ENCODE measurements around the gene GSTP1. TPM values are rescaled to one million over a fixed set of nuclear protein-coding genes. Genes with fewer than 3 reads are reported as not detected.

Gene GSTP1
- 100 to 1,000 TPM; 249 to 430 (median 303) TPM for total RNA-seq
- 100 to 1,000 TPM; 462 to 642 TPM for polyA plus RNA-seq
- long read RNA-seq, donor 1, transcript GSTP1-202 (7 exons, 961 nt) = major isoform, 179 of 223 reads
- long read RNA-seq, donor 1, partial matches to known transcripts = 29 of 223 reads
- long read RNA-seq, donor 1, other reads (novel, unspliced or antisense) = 14 of 223 reads
- long read RNA-seq, donor 2, transcript GSTP1-202 (7 exons, 961 nt) = major isoform, 193 of 253 reads
- long read RNA-seq, donor 2, partial matches to known transcripts = 42 of 253 reads
- long read RNA-seq, donor 2, other reads (novel, unspliced or antisense) = 17 of 253 reads
- long read RNA-seq, donor 3, transcript GSTP1-202 (7 exons, 961 nt) = major isoform, 38 of 50 reads
- long read RNA-seq, donor 3, partial matches to known transcripts = 5 of 50 reads
- long read RNA-seq, donor 3, other reads (novel, unspliced or antisense) = 7 of 50 reads

- peaks cover 0 to 8% (median 0%) of the 10 kb centered on the region in 7 donors for H3K27me3 ChIP-seq
- peaks cover 0 to 37% (median 5%) of the 10 kb centered on the region in 9 donors for H3K36me3 ChIP-seq
- H3K9me3 ChIP-seq = no peaks in the 10 kb centered on the region
- DNase-seq = peak; percentile 92 to 95
- peak within 1 kb of the TSS; percentile 51 to 92 (median 80) for H3K4me3 ChIP-seq
- ATAC-seq = peak; percentile 97 to 98 (median 97)
- WGBS, 2 donors = 1 to 2% methylated on average over 75 to 81 of the region's 81 CpGs
- peak; percentile 64 to 93 (median 83) for TF ChIP-seq CTCF (IDR thresholded peaks at IDR 0.05)
- H3K4me1 ChIP-seq = peaks cover 0 to 50% (median 16%) of the 10 kb centered on the region in 9 donors
- intact Hi-C loops (cut with DNase I) = loop anchor here in 3 of 10 donors (1.0 to 10.0 kb wide), 3 partner anchors 23 to 79 kb away; partner anchors contain the start of genes CDK2AP2 (in 2 of the 3), NDUFV1 (in 2 of the 3) and PITPNM1 (in 2 of the 3)
- peak within 1 kb of the TSS; percentile 82 to 100 (median 97) for H3K27ac ChIP-seq
Measured at GRCh38 chr11:67583247-67584204, at the start of gene GSTP1. GSTP1 (plus strand) TSS chr11:67583812; CDS start chr11:67583844, 32 bp downstream.

- intact Hi-C loops (cut with DNase I) = no loop called here
- TF ChIP-seq CTCF (IDR thresholded peaks at IDR 0.05) = no peak
- ATAC-seq (no peak), DNase-seq (no peak)
- Histone ChIP-seq H3K27me3 (no peaks in the 10 kb centered on the region), H3K9me3 (peaks cover 0 to 27% (median 0%) of the 10 kb centered on the region in 11 donors), H3K4me3 (no peak overlapping the region), H3K4me1 (no peaks in the 10 kb centered on the region), H3K36me3 (no peaks in the 10 kb centered on the region), H3K27ac (no peak overlapping the region)
- WGBS, 2 donors = 35 to 38% methylated on average over 4 of the region's 4 CpGs
Measured at GRCh38 chr11:67534070-67534679, 49.4 kb upstream of the GSTP1 start.

- intact Hi-C loops (cut with DNase I) = no loop called here
- DNase-seq = no peak
Measured at GRCh38 chr11:67535561-67535960, 48.1 kb upstream of the GSTP1 start.

More at GRCh38 chr11:67535561-67535960, 48.1 kb upstream of the GSTP1 start:
- no peak for ATAC-seq
- Histone ChIP-seq H3K27ac (no peak overlapping the region), H3K9me3 (peaks cover 0 to 27% (median 0%) of the 10 kb centered on the region in 11 donors), H3K27me3 (no peaks in the 10 kb centered on the region), H3K36me3 (no peaks in the 10 kb centered on the region), H3K4me3 (no peak overlapping the region), H3K4me1 (no peaks in the 10 kb centered on the region)
- 67 to 81% methylated on average over 1 of the region's 1 CpG for WGBS, 2 donors
- TF ChIP-seq CTCF (IDR thresholded peaks at IDR 0.05) = no peak

Data from heart right ventricle (tissue), 16 donors.